Kidney (tissue), 14 donors: ENCODE data around the gene LAMA5. TPM values are rescaled to one million over a fixed set of nuclear protein-coding genes. Genes with fewer than 3 reads are reported as not detected.

Experiments used
- DNase-seq, 5 donors: peaks; one replicate each; pipeline ENCODE4 v3.0.0-alpha.2; 2013 to 2020
- FAIRE-seq: peaks from 2 replicates; lab custom pipeline; 2012; peaks lifted over from hg19 to GRCh38; lab: Jason Lieb, UNC
- H3K27ac ChIP-seq, 2 donors: one replicate each; pipeline ENCODE4 v1.7.0; 2013; ENCODE audit warnings: low read depth in 2 of 2, low read length in 2 of 2, inconsistent platforms in 1 of 2
- H3K27me3 ChIP-seq: one replicate; pipeline ENCODE4 v1.7.1; 2013; ENCODE audit warnings: low read length, inconsistent platforms; ENCODE audit not compliant: control insufficient read depth, insufficient read depth
- H3K36me3 ChIP-seq, 3 donors: one replicate each; pipeline versions ENCODE4 v1.7.0 to v1.7.1; 2013; ENCODE audit warnings: low read length in 3 of 3, control low read depth in 1 of 3, inconsistent platforms in 1 of 3; ENCODE audit not compliant: insufficient read depth in 3 of 3, control insufficient read depth in 2 of 3
- H3K4me1 ChIP-seq, 3 donors: one replicate each; pipeline versions ENCODE4 v1.7.0 to v1.7.1; 2013; ENCODE audit warnings: low read length in 3 of 3, inconsistent platforms in 1 of 3, low read depth in 1 of 3; ENCODE audit not compliant: control insufficient read depth in 2 of 3, insufficient read depth in 2 of 3
- H3K4me3 ChIP-seq, 3 donors: one replicate each; pipeline versions ENCODE4 v1.7.0 to v1.8.1; 2013; ENCODE audit warnings: low read length in 3 of 3, control low read depth in 1 of 3, inconsistent platforms in 1 of 3
- H3K9ac ChIP-seq, 3 donors: one replicate each; pipeline versions ENCODE4 v1.7.0 to v1.7.1; 2013; ENCODE audit warnings: low read length in 3 of 3, control low read depth in 1 of 3, inconsistent platforms in 1 of 3
- H3K9me3 ChIP-seq, 3 donors: one replicate each; pipeline versions ENCODE4 v1.7.0 to v1.7.1; 2013; ENCODE audit warnings: low read length in 3 of 3, control low read depth in 1 of 3, inconsistent platforms in 1 of 3; ENCODE audit not compliant: control insufficient read depth in 2 of 3, insufficient read depth in 1 of 3
- CTCF ChIP-seq: IDR thresholded peaks from 3 replicates; pipeline ENCODE4 v1.5.1; 2012; ENCODE audit warnings: mild to moderate bottlenecking, moderate library complexity, borderline replicate concordance; ENCODE audit not compliant: insufficient read depth; ENCODE audit errors: extremely low read depth
- intact Hi-C: fragments of 100-400 bp; cut with DNase I; formaldehyde crosslinking; loops from one replicate; pipeline ENCODE4 v1.11.1; 2022
- polyA plus RNA-seq: library from polyadenylated mRNA; stranded (reverse); fragments of 350-450 nt; fragmentation: Illumina TruSeq; extraction: RNeasy Lipid Tissue Mini Kit (QIAGEN cat#74804); gene quantifications from one replicate; pipeline ENCODE4 v1.2.3, GENCODE V29; 2014; ENCODE audit warnings: low read depth, low replicate concordance; ENCODE audit not compliant: insufficient read depth
- total RNA-seq: library from RNA; stranded (reverse); fragmentation: NEBNext Ultra II Directional; extraction: Animal tissue kit (Norgen Biotek cat#: 25700); gene quantifications from one replicate; pipeline ENCODE4 v1.2.1, GENCODE V29; 2021
- donor health status: control.
- donor health status: control.
- donor health status: control.
- donor health status: control.
- donor health status: control.
- donor health status: DM: yes; HTN: yes; CAD: no.
- donor health status: Normal renal cell carcinoma (clear cell type).

Gene LAMA5
- total and polyA plus RNA-seq, 2 donors from 2014 or later, result 94.0 to 342 TPM

GRCh38 chr20:62332989-62333819 is 33.9 kb downstream of the LAMA5 start:
- no peak overlapping the region for H3K9ac ChIP-seq
- intact Hi-C loops, result no loop called here
- H3K27ac ChIP-seq, result no peak overlapping the region
- H3K27me3 ChIP-seq, result no peaks in the 10 kb centered on the region
- peaks cover 3 to 32% (median 31%) of the 10 kb centered on the region in 3 donors for H3K36me3 ChIP-seq
- no peak for TF ChIP-seq CTCF
- H3K4me1 ChIP-seq, result no peaks in the 10 kb centered on the region
- H3K9me3 ChIP-seq, result no peaks in the 10 kb centered on the region
- no peak overlapping the region for H3K4me3 ChIP-seq
- no peak for FAIRE-seq
- DNase-seq, result no peak

- no peak for FAIRE-seq
- H3K36me3 ChIP-seq, result peaks cover 3 to 31% (median 25%) of the 10 kb centered on the region in 3 donors
- DNase-seq, result no peak
These were observed 34.7 kb downstream of the LAMA5 start for GRCh38 chr20:62332421-62332820.

GRCh38 chr20:62331347-62331746 is 35.8 kb downstream of the LAMA5 start:
- DNase-seq (no peak), FAIRE-seq (no peak)
- no peak for TF ChIP-seq CTCF
- Histone ChIP-seq H3K27me3 (no peaks in the 10 kb centered on the region), H3K9ac (no peak overlapping the region), H3K27ac (no peak overlapping the region), H3K36me3 (peaks cover 0 to 31% (median 17%) of the 10 kb centered on the region in 3 donors), H3K4me3 (no peak overlapping the region), H3K4me1 (no peaks in the 10 kb centered on the region), H3K9me3 (no peaks in the 10 kb centered on the region)
- intact Hi-C loops, result no loop called here

More at GRCh38 chr20:62332421-62332820, 34.7 kb downstream of the LAMA5 start:
- TF ChIP-seq CTCF, result no peak
- Histone ChIP-seq H3K9ac (no peak overlapping the region), H3K9me3 (no peaks in the 10 kb centered on the region), H3K4me1 (no peaks in the 10 kb centered on the region), H3K27ac (no peak overlapping the region), H3K27me3 (no peaks in the 10 kb centered on the region), H3K4me3 (no peak overlapping the region)
- intact Hi-C loops, result no loop called here
